Activated T-cell treated with anti-CD3 and anti-CD28 coated beads for 4 hours (primary cell): ENCODE measurements around the gene RIBC1.
"Not testable (repeated sequence)": the region's sequence is repeated elsewhere in the genome, so short reads cannot be mapped to it uniquely, and the experiment has no call there.

Source experiments
- DNase-seq: peaks from one replicate; pipeline ENCODE4 v3.0.0-alpha.2; 2020

RIBC1 gene

DNA sequence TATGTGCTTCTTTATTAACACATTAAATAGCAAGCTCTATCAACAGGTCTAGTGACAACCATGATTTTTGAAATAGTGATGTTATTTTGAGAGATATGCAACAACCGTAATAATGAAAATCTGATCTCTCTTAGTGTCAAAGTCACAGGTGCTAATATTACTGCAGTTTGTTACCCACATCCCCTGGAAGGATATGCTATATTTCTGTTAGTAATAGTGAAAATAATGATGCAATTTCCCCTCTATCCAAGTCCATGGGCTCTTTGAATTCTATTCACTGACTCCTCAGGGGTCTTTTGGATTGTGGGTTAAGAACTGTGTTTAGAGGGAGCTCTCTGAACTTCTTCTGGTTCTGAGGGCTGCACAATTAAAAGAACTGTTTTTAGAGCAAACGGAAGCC is 14.5 kb downstream of the RIBC1 start:
- DNase-seq, result no peak

DNA sequence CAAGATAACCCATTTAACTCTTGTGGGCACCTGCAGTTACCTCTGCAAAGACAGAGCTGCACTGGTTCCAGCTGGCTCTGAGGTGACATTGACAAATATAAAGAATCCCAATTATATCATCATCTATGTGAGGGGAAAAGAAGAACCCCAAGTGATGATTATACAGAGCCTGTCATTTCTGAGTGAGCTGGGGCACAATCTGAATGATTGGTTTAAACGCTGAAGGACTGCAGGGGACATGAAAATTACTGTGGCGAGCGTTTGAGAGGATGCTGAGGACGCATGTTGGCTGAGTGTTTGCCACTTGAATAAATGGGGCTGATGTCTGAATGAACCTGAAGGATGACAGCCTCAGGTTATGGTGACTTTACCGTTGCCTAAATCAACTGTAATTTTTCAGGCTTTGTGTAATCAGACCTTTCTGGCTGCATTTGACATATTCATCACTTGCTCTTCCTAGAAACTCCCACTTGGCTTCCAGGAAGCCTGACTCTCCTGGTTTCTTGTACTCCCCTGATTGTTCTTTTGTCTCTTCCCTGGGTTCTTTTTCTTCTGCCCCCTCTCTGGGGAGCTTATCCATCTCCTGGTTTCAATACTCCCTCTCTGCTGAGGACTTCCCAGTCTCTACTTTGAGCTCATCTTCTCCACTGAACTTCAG is 15.6 kb downstream of the RIBC1 start:
- no peak for DNase-seq

DNA sequence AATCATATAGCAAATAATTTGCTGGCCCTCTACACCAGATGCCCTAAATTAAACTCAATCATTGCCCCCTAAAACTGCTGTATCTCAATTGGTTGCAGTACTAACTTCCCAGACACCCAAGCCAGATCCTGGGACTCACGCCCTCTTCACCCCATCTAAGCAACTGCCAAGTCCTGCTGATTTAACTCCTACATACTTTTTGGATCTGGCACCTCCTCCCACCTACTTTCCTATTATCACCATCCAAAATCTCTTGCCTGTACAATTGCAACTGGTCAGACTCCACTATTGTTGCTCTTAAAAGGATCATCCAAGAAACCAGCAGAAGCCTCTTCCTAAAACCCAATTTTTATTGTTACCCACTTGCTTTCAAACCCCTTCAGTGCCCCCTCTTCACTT is 16.2 kb downstream of the RIBC1 start:
- DNase-seq, result no peak

DNA sequence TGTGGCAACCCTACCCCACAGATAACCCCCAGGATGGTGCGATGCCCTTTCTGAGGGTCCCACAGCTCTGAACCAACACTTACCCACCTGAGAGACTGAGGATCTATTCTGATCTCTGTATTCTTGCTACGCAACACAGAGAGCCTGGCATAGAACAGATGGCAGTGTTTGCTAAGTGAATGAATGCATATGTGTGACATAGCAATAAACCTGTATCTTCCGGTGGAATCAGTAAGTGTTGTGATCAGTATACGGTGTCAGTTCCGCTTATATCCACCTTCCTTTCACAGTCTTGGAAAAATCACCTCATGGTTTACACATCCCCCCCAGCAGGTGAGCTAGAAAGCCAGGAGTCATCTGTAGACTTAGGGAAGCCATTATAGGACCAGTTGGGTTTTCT is 17.4 kb downstream of the RIBC1 start:
- DNase-seq, result no peak

DNA sequence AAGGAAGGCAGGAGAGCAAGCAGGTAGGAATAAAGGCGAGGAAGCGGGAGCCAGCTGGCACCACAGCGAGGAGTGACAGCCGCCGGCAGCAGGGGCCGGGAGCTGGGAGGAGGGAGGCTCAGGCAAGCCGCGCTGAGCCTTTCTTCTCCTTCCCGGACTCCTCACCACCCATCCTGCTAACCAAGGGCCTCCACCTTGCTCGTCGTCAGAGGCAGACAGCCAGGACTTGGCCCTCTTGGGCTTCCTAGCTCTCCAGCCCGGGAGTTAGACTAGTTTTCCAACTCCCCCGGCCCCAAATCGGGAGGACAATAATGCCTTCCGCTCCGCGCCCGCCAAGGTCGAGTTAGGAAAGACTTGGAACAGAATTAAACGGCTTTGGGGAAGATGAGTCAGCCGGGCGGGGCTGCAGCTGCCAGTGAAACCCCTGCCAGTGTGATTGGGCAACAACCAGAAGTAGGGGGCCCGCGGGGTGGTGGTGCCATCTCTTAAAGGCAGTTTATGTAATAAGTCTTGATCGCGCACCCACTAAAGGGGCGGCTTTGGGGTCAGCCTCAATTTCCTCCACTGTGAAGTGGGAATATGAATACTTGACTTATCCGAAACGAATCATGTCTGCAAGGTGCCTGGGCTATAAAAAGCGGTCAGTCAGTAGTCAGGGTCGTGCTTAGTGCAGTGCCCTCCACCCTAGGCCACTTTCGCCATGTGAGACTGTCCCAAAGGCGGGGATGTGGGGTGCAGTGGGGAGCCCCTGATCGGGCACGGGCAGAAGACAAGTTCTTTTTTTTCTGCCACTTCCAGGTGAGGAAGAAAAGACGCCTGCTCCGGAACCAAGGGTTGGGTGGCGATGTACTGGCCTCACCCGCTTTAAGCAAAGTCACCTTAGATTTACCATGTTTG is 18.2 kb downstream of the RIBC1 start:
- DNase-seq, result no peak

DNA sequence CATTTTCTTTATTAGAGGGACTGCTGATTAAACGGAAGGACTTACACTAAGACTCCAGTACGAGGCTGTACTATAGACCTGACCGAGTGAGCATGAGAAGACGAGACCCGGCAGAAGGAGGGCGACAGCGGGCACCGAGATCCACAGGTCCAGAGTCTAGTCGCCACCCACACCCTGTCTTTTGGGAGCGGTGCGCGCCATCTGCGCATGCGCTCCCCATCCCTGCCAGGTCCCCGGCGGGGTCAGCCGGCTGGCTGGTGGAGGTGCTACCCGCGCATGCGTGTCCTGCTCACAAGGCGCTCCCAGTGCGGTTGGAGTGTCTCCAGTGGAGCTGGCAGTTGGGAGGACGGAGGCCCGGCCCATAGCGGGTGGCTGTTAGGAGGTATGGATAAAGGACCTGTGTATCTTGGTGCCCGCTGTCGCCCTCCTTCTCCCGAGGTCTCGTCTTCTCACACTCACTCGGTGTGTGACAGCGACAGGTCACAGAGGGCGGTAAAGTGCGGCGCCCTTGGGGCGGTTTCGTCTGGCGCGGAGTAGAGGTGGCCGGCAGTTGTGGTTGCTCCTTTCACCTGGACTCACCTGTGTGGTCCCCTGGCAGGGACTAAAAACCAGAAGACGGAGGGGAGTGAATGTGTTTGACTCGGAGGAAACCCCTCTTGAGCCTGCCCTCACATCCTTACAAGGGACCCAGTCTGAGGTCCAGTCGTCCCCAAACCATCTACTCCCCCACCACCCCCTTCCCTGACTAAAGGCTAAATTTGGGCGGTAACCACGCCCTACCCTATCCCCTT is 19.1 kb downstream of the RIBC1 start:
- DNase-seq, result peak; percentile 52

DNA sequence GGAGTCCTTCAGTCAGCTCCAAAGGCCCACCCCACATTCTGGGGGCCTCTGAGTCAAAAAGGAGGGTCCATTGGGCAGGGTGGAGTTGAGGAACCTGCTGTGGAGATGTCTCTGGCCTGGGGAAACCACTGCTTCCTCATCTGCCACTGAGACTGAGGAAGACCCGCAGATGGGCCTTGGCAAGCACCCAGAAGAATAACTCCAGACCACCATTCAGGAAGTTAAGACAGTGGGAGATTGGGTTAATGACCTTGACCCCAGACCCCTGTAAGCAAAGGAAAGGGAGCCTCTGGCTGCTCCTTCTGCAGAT is 19.6 kb downstream of the RIBC1 start:
- DNase-seq, result no peak

DNA sequence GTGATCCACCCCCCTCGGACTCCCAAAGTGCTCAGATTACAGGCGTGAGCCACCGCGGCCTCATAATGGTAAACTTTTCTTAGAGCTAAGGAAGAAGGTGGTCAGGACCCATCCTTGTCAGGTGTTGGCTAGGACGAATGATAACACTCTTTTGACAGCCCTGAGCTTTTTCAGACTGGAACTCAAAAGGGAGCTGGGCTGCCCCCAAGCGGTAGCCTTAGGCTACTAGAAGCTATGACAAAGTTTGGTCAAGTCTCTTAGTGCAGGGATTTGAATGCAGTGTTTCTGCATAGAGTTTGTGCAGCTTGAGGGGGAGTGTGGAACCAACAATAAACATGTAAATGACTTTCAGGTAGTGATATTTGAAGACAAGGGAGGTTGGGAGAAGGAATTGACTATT is 23.3 kb downstream of the RIBC1 start:
- DNase-seq, result peak; percentile 15

DNA sequence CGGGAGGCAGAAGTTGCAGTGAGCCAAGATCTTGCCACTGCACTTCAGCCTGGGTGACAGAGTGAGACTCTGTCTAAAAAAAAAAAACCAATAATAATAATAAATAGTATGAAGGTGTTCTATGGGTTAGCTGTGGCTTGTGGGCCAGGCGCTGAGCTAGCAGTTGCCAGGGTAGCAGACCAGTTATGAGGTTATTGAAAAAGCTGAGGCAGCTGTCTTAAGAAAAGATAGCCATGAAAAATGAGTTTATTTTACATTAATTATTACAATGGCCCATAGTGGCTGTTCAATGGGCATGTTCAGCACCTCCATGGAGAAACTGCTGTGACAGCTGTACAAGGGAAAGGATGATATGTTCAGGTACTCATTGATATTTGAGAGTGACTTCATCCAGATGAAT is 24.8 kb downstream of the RIBC1 start:
- no peak for DNase-seq

DNA sequence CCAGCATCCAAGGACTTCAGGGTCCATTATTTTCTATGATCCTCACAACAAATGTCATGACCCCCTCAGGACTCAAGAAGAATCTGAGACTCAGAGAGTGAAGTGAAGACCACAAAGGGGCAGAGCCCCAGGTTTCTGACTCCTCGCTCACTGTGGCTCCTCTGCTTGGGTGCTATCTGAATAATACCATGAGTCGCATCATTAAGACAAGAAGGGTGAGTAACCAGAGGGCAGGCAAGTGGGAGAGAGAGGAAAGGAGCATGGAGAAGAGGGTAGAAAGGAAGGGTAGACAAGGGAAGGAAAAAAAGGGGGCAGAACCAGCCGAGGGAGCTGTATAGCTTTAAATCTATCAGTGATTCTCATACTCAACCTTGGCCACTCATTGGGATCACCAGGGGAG is 27.0 kb downstream of the RIBC1 start:
- no peak for DNase-seq

DNA sequence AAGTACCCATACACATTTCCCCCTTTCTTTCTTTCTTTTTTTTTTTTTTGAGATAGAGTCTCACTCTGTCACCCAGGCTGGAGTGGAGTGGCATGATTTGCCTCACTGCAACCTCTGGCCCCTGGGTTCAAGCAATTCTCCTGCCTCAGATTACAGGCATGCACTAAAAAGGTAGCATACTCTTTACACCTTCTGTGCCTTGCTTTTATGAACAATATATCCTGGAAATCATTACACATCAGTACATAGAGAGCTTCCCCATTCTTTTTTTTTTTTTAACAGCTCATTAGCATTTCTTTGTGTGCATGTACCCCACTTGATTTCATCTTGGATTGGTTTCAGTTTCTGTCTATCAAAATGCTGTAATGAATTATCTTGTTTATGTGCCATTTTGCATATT is 30.1 kb downstream of the RIBC1 start:
- DNase-seq, result no peak

DNA sequence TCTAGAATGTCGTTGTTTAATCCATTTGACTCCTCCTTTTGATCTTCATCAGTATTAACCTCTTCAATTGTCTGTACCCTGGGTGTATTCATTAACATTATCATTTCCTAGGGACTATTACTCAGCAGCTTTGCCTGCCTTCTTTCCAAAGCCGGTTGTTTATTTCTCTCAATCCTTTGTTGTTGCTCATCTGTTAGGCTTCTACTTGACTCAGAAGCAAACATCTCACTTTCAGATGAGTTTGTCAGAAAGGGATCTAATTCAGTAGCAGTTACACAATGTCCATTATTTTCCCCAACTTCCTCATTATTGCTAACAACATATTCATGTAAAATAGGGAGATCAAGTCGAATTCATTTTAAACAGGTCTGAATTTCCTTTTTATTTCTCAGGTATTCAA is 33.6 kb downstream of the RIBC1 start:
- DNase-seq, result no peak

DNA sequence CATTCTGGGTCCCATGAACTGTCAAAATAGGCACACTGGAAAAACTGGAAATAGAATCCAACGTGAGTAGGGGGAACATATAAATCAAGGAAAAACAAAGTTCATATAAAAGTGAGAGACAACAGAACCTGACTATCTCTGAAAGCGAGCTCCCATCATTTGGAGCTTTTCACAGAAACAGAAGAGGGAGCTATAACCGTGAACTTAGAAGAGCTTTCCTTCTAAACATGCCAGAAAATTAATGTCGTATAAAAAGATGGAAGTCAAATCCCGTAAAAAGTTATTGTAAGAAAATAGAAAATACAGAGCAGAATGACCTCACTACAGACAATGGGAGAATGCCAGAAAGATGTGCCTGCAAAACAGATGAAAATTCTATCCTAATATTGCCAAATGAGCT is 35.4 kb downstream of the RIBC1 start:
- DNase-seq, result no peak

DNA sequence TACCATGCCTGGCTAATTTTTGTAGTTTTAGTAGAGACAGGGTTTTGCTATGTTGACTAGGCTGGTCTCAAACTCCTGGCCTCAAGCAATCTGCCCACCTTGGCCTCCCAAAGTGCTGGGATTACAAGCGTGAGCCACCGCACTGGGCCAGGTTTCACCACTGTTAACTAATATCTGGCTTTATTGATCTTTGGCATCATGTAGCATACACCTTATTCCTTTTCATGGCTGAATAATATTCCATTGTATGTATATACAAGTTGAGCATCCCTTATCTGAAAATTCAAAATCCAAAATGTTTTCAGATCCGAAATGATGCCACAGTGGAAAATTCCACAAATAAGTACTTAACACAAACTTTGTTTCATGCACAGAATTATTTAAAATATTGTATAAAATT is 46.0 kb downstream of the RIBC1 start:
- not testable (repeated sequence) for DNase-seq

DNA sequence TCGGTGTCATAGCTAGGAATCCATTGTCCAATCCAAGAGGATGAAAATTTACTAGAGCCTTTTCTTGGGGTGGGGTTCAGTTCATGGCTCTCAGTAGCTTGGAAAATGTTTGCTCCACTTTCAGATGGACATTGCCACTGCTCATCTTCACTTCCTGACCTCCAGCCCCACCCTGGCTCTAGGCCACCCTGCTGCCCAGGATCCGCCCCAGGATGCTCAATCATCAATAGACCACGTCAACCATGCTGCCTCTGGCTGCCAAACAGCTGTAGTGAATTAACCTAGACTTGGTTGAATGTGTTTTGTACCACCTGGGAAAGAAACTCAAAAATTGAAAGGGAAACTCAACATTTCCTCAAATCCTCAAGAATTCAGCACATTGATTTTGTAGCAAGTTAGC is 48.7 kb downstream of the RIBC1 start:
- DNase-seq, result no peak

DNA sequence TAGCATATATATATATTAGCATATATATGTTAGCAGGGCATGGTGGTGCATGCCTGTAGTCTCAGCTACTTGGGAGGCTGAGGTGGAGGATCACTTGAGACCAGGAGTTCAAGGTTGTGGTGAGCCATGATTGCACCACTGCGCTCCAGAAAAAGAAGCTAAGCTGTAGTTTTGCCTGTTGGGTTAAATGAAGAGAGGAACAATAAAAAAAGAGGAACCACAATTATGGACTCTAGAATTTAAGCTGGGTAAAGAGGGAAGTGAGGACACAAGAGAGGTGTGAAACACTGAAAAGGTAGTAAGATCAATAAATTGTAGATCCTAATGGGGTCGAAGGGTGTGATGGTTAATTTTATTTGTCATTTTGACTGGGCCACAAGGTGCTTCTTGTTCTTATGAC is 52.0 kb downstream of the RIBC1 start:
- no peak for DNase-seq

DNA sequence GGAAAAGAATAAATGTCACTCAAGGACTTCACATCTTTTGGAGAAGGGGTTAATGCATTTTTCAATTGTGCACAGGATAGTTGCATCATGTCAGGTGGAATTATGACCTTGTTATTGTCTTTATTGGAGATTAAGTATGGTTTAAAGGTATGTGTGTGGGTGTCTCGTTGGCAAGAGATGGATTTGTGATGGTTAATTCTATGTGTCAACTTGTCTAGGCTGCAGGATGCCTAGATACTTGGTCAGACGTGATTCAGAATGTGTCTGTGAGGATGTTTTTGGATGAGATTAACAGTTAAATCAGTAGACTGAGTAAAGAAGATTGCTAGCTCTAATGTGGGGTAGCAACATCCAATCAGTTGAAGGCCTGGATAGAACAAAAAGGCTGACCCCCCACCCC is 53.7 kb downstream of the RIBC1 start:
- DNase-seq, result no peak

DNA sequence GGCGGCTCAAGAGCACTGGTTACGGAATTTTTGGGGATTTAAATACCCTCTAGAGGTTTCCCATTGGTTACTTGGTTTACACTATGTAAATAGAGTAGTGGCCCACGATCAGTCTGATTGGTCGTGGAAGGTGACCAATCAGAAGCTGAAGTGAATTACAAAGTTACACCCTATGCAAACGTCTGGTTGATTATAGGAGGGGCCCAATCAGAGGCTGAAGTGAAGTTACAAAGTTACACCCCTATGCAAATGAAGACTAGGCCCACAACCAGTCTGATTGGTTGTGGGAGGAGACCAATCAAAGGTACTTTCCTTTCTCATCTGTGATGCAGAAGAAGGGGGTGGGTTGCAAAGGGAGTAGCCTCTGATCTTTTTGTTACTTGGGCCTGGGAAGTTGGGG is 56.6 kb downstream of the RIBC1 start:
- no peak for DNase-seq
